Endothelial cell of umbilical vein (primary cell): ENCODE results near the gene ARL2BP. TPM values are rescaled to one million over a fixed set of nuclear protein-coding genes. Genes with fewer than 3 reads are reported as not detected.

Experiments
- BruUV-seq: library from RNA; stranded (reverse); fragments of 400-500 nt; replicated peaks from 2 replicates; lab custom pipeline; 2021; lab: Mats Ljungman, UMichigan
- CTCF ChIA-PET: fragments of 300-600, 350-600 bp; sonication (Branson Sonifier 250); formaldehyde crosslinking; loops from one replicate; lab custom pipeline; 2021; ENCODE audit warnings: antibody characterized with exemption, inconsistent platforms; lab: Charles Lee
- POLR2A ChIA-PET: fragments of 300-600, 350-600 bp; sonication (Branson Sonifier 250); formaldehyde crosslinking; loops from one replicate; lab custom pipeline; 2021; ENCODE audit warnings: antibody characterized with exemption, inconsistent platforms; lab: Charles Lee
- DNase-seq: peaks from one replicate; pipeline ENCODE4 v3.0.0-alpha.2; 2011; ENCODE audit warnings: low read depth, low spot score
- FAIRE-seq: peaks from 2 replicates; lab custom pipeline; 2011; peaks lifted over from hg19 to GRCh38; lab: Jason Lieb, UNC
- H2AFZ ChIP-seq: 2 replicates; pipeline ENCODE4 v1.6.0; 2012; ENCODE audit warnings: low read depth, low read length, control low read depth, inconsistent platforms
- H3K27ac ChIP-seq: 2 replicates; pipeline ENCODE4 v1.5.1; 2011; ENCODE audit warnings: low read depth, mild to moderate bottlenecking, control low read depth, low read length, moderate library complexity; ENCODE audit not compliant: insufficient read depth
- H3K27me3 ChIP-seq, 2 experiments: 2 replicates each; pipeline versions ENCODE4 v1.6.0 to v1.6.1; 2011; ENCODE audit warnings: low read length in 2 of 2, mixed read lengths in 1 of 2; ENCODE audit not compliant: control insufficient read depth in 2 of 2, insufficient read depth in 2 of 2
- H3K36me3 ChIP-seq, 2 experiments: 2 replicates in 1 of 2; 3 replicates in 1 of 2; pipeline ENCODE4 v1.5.1; 2011; ENCODE audit warnings: low read length in 2 of 2, mild to moderate bottlenecking in 1 of 2, moderate library complexity in 1 of 2; ENCODE audit not compliant: control insufficient read depth in 2 of 2, insufficient read depth in 2 of 2; ENCODE audit errors: extremely low read depth in 1 of 2
- H3K4me1 ChIP-seq: 3 replicates; pipeline ENCODE4 v1.5.1; 2011; ENCODE audit warnings: mild to moderate bottlenecking, low read length; ENCODE audit not compliant: control insufficient read depth, insufficient read depth; ENCODE audit errors: extremely low read depth
- H3K4me2 ChIP-seq: 2 replicates; pipeline ENCODE4 v1.6.1; 2011; ENCODE audit warnings: low read length, control low read depth, mixed read lengths; ENCODE audit not compliant: insufficient read depth
- H3K4me3 ChIP-seq, 3 experiments: fragments of 200-600 bp in 1 of 3; sonication (generic), shearing (Covaris generic) in 1 of 3; replicated peaks in 1 of 3; 2 replicates each; pipeline ENCODE4 v1.5.1; 2011 to 2016; ENCODE audit warnings: control low read depth in 3 of 3, low read length in 3 of 3, mild to moderate bottlenecking in 2 of 3, inconsistent platforms in 1 of 3, low read depth in 1 of 3, moderate library complexity in 1 of 3; ENCODE audit not compliant: insufficient read depth in 1 of 3
- H3K79me2 ChIP-seq: 2 replicates; pipeline ENCODE4 v1.6.0; 2012; ENCODE audit warnings: low read length, inconsistent platforms; ENCODE audit not compliant: control insufficient read depth, insufficient read depth
- H3K9ac ChIP-seq: replicated peaks from 2 replicates; pipeline ENCODE3; 2011; ENCODE audit warnings: low read length, control low read depth; ENCODE audit not compliant: insufficient read depth; ENCODE audit errors: extremely low read depth
- H3K9me1 ChIP-seq: replicated peaks from 3 replicates; pipeline ENCODE4 v1.6.0; 2011; ENCODE audit warnings: mild to moderate bottlenecking, low read length; ENCODE audit not compliant: control insufficient read depth, insufficient read depth; ENCODE audit errors: extremely low read depth
- H3K9me3 ChIP-seq: replicated peaks from 2 replicates; pipeline ENCODE4 v1.5.1; 2012; ENCODE audit warnings: low read length, inconsistent platforms; ENCODE audit not compliant: control insufficient read depth, insufficient read depth
- H4K20me1 ChIP-seq: replicated peaks from 2 replicates; pipeline ENCODE3; 2011; ENCODE audit warnings: mild to moderate bottlenecking, low read length; ENCODE audit not compliant: control insufficient read depth, insufficient read depth; ENCODE audit errors: extremely low read depth
- EZH2 ChIP-seq: IDR thresholded peaks from 2 replicates; pipeline ENCODE4 v1.6.1; 2012; ENCODE audit warnings: borderline replicate concordance, low read depth, mild to moderate bottlenecking, moderate library complexity, low read length, inconsistent platforms; ENCODE audit not compliant: severe bottlenecking
- FOS ChIP-seq: IDR thresholded peaks from 2 replicates; pipeline ENCODE4 v1.6.1; 2011; ENCODE audit warnings: mild to moderate bottlenecking, low read length, moderate library complexity, borderline replicate concordance; ENCODE audit not compliant: insufficient read depth
- GATA2 ChIP-seq: IDR thresholded peaks from 2 replicates; pipeline ENCODE4 v1.7.0; 2011; ENCODE audit warnings: low read depth, mild to moderate bottlenecking, moderate library complexity, mixed read lengths, low read length; ENCODE audit not compliant: insufficient read length, insufficient read depth
- JUN ChIP-seq: IDR thresholded peaks from 2 replicates; pipeline ENCODE4 v1.6.1; 2011; ENCODE audit warnings: borderline replicate concordance, low read depth; ENCODE audit not compliant: insufficient read length, insufficient read depth
- MYC ChIP-seq: IDR thresholded peaks from one replicate; pipeline ENCODE4 v1.6.1; 2011; ENCODE audit warnings: mild to moderate bottlenecking, low read depth, low read length
- POLR2A ChIP-seq: IDR thresholded peaks from 2 replicates; pipeline ENCODE4 v1.6.1; 2012; ENCODE audit warnings: low read depth, mild to moderate bottlenecking, control low read depth, low read length
- POLR2AphosphoS5 ChIP-seq: IDR thresholded peaks from 2 replicates; pipeline ENCODE4 v1.6.1; 2012; ENCODE audit warnings: low read depth, mild to moderate bottlenecking, control low read depth, low read length, moderate library complexity; ENCODE audit not compliant: insufficient read depth
- dilution Hi-C: fragments of 300-500 bp; cut with MboI; formaldehyde crosslinking; loops from one replicate; pipeline ENCODE4 v1.15.0; 2019; ENCODE audit warnings: low sequenced_read_pairs; ENCODE audit not compliant: extremely low pct_ligation_motif_present
- intact Hi-C: fragments of 100-400 bp; cut with micrococcal nuclease; formaldehyde crosslinking; loops from one replicate; pipeline ENCODE4 v1.10.0; 2022
- polyA plus RNA-seq, 4 experiments: library from polyadenylated mRNA; depleted of rRNA in 3 of 4; stranded (reverse) in 3 of 4; unstranded in 1 of 4; fragments of >200 nt; gene quantifications; 2 replicates each; pipeline versions ENCODE4 v1.2.1 to v1.2.3, GENCODE V29; 2011 to 2012; ENCODE audit warnings: missing spikeins in 1 of 4
- total RNA-seq: library from RNA; stranded (reverse); gene quantifications from 2 replicates; pipeline ENCODE4 v1.2.3, GENCODE V29; 2021
- TF ChIP-seq, protein P1 (sequence below): IDR thresholded peaks from 2 replicates; pipeline ENCODE4 v1.6.1; 2011; ENCODE audit not compliant: insufficient read depth, insufficient read length

ARL2BP gene
- total and polyA plus RNA-seq, 2 donors (not counting 3 experiments of a cell fraction or from before 2014, with no cell fraction given) = 80.4 to 111 TPM

DNA sequence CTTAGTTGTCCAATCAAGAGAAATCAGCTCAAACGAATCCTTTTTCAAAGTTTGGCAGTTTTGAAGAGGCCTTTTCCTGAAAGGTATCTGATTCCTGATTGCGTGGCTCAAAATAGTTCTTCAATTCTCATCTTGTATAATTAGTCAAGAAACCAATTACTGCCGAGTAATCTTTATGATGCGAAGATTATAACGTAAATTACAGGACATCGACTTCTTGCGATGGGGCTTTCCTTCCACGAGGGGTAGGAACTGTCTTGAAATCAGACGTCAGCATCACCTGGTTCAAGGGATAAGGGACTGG, 644 bp upstream of the ARL2BP start:
- peak overlapping the region; percentile 65 for H2AFZ ChIP-seq
- H3K27me3 ChIP-seq = no peaks in the 10 kb centered on the region
- no peaks in the 10 kb centered on the region for H3K9me3 ChIP-seq
- peak overlapping the region; percentile 77 for H3K9ac ChIP-seq
- POLR2A ChIA-PET = interaction anchor here (1.1 kb wide), 1 partner anchor 16 kb away, joined by 8 read pairs; no protein-coding TSS in a partner anchor
- intact Hi-C loops = loop anchor here (2.0 kb wide), 3 partner anchors 40 to 58 kb away; partner anchors contain the start of genes PLLP, PSME3IP1 and RSPRY1
- no peaks in the 10 kb centered on the region for H4K20me1 ChIP-seq
- peaks cover 4 to 17% of the 10 kb centered on the region in 2 experiments for H3K36me3 ChIP-seq
- CTCF ChIA-PET = interaction anchor here (0.6 to 1.5 kb wide), 5 partner anchors 13 to 181 kb away, joined by 3 to 12 read pairs (median 3); no protein-coding TSS in a partner anchor
- peaks cover 10% of the 10 kb centered on the region for H3K79me2 ChIP-seq
- no peak for FAIRE-seq
- no peak for DNase-seq
- TF ChIP-seq POLR2AphosphoS5 = no peak
- TF ChIP-seq, protein P1, sequence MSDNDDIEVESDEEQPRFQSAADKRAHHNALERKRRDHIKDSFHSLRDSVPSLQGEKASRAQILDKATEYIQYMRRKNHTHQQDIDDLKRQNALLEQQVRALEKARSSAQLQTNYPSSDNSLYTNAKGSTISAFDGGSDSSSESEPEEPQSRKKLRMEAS = no peak
- no peak for TF ChIP-seq POLR2A
- TF ChIP-seq MYC = no peak
- TF ChIP-seq FOS = no peak
- no peak for TF ChIP-seq EZH2
- TF ChIP-seq GATA2 = no peak
- TF ChIP-seq JUN = no peak
- peaks cover 11% of the 10 kb centered on the region for H3K4me1 ChIP-seq
- no peaks in the 10 kb centered on the region for H3K9me1 ChIP-seq
- H3K4me2 ChIP-seq = peak overlapping the region; percentile 92
- H3K4me3 ChIP-seq = peak overlapping the region; percentile 15 to 61 (median 32)
- dilution Hi-C loops = no loop called here
- H3K27ac ChIP-seq = peak overlapping the region; percentile 72
- BruUV-seq = TSS peak; percentile 92
